GM23248 (cell line): Measurements from ENCODE around the gene BHLHA15.

Source experiments
- EZH2 ChIP-seq: fragments of 200-600 bp; sonication (generic); IDR thresholded peaks from 2 replicates; pipeline ENCODE4 v1.6.1; 2018; ENCODE audit warnings: antibody characterized with exemption, mild to moderate bottlenecking; ENCODE audit not compliant: insufficient read depth, poor library complexity, severe bottlenecking
- EZH2phosphoT487 ChIP-seq: fragments of 200-600 bp; sonication (generic); IDR thresholded peaks from 2 replicates; pipeline ENCODE4 v1.6.1; 2018; ENCODE audit warnings: antibody characterized with exemption, moderate library complexity, mild to moderate bottlenecking, low read depth; ENCODE audit not compliant: insufficient read depth

GRCh38 chr7:98165827-98166667 is 45.2 kb upstream of the BHLHA15 start:
- TF ChIP-seq EZH2: no peak
- no peak for TF ChIP-seq EZH2phosphoT487
